ENCODE measurements around the gene OAS1.

The OAS1 gene

GRCh38 chr12:112967858-112968257 is 61.1 kb downstream of the OAS1 start:
- no peak for DNase-seq

Measured in NCI-H2171 (cell line).